GM12878 (cell line): Measurements from ENCODE around the gene LCE1F. TPM values are rescaled to one million over a fixed set of nuclear protein-coding genes. Genes with fewer than 3 reads are reported as not detected.

Experiments
- ATAC-seq: fragments of 200-7000 bp; cut with Tn5 transposase; 3 replicates; pipeline ENCODE4 v1.9.1; 2020; ENCODE audit warnings: mild to moderate bottlenecking, moderate library complexity
- BruUV-seq: library from RNA; stranded (reverse); fragments of 400-500 nt; replicated peaks from 2 replicates; lab custom pipeline; 2021; lab: Mats Ljungman, UMichigan
- CTCF ChIA-PET: fragments of 300-600 bp; sonication (Branson Sonifier 250); formaldehyde crosslinking; extraction: SDS; loops from one replicate; lab custom pipeline; 2021; ENCODE audit warnings: inconsistent platforms; lab: Yijun Ruan, JAX
- POLR2A ChIA-PET: fragments of 350-600 bp; formaldehyde crosslinking; extraction: SDS; loops from one replicate; lab custom pipeline; 2021; ENCODE audit warnings: inconsistent platforms; lab: Charles Lee
- RAD21 ChIA-PET: fragments of 300-600 bp; sonication (Branson Sonifier 250); formaldehyde crosslinking; loops from one replicate; lab custom pipeline; 2023; ENCODE audit warnings: antibody characterized with exemption; ENCODE audit not compliant: unreplicated experiment; lab: Charles Lee
- SMC1A ChIA-PET: fragments of 300-600 bp; sonication (Branson Sonifier 250); formaldehyde crosslinking; loops from one replicate; lab custom pipeline; 2023; ENCODE audit not compliant: unreplicated experiment, uncharacterized antibody; lab: Charles Lee
- DNase-seq: peaks from one replicate; pipeline ENCODE4 v3.0.0-alpha.2; 2011; ENCODE audit warnings: low read depth, low spot score
- FAIRE-seq: peaks from 3 replicates; lab custom pipeline; 2011; peaks lifted over from hg19 to GRCh38; lab: Jason Lieb, UNC
- H2AFZ ChIP-seq: 2 replicates; pipeline ENCODE4 v1.6.0; 2011; ENCODE audit warnings: low read depth, low read length, control low read depth; ENCODE audit not compliant: control insufficient read depth
- H3K27ac ChIP-seq: 2 replicates; pipeline ENCODE4 v1.5.1; 2011; ENCODE audit warnings: control low read depth; ENCODE audit not compliant: control insufficient read depth, insufficient read depth
- H3K27me3 ChIP-seq, 2 experiments: replicated peaks in 1 of 2; 2 replicates each; pipeline versions ENCODE4 v1.6.0 to v1.6.1; 2011; ENCODE audit warnings: low read length in 1 of 2; ENCODE audit not compliant: control insufficient read depth in 2 of 2, insufficient read depth in 2 of 2
- H3K36me3 ChIP-seq, 2 experiments: 2 replicates each; pipeline ENCODE4 v1.5.1; 2011; ENCODE audit warnings: low read length in 1 of 2; ENCODE audit not compliant: control insufficient read depth in 2 of 2, insufficient read depth in 2 of 2
- H3K4me1 ChIP-seq: 2 replicates; pipeline ENCODE4 v1.6.1; 2011; ENCODE audit warnings: mild to moderate bottlenecking, low read length, moderate library complexity, mixed read lengths; ENCODE audit not compliant: control insufficient read depth, insufficient read depth
- H3K4me2 ChIP-seq: 2 replicates; pipeline ENCODE4 v1.6.0; 2011; ENCODE audit warnings: control low read depth; ENCODE audit not compliant: control insufficient read depth, insufficient read depth
- H3K4me3 ChIP-seq: fragments of 200-600 bp; sonication (generic); 2 replicates; pipeline ENCODE4 v1.5.1; 2016
- H3K79me2 ChIP-seq: 2 replicates; pipeline ENCODE4 v1.6.0; 2011; ENCODE audit warnings: low read length; ENCODE audit not compliant: control insufficient read depth, insufficient read depth
- H3K9ac ChIP-seq: 2 replicates; pipeline ENCODE4 v1.8.0; 2011; ENCODE audit warnings: low read length, control low read depth, mixed read lengths; ENCODE audit not compliant: control insufficient read depth, insufficient read depth
- H3K9me3 ChIP-seq: replicated peaks from 3 replicates; pipeline ENCODE4 v1.5.1; 2011; ENCODE audit warnings: mild to moderate bottlenecking, low read length; ENCODE audit not compliant: control insufficient read depth, insufficient read depth
- H4K20me1 ChIP-seq: 2 replicates; pipeline ENCODE4 v1.6.0; 2011; ENCODE audit not compliant: control insufficient read depth, insufficient read depth
- BCL11A ChIP-seq: IDR thresholded peaks from 2 replicates; pipeline ENCODE4 v1.6.1; 2011; ENCODE audit warnings: low read depth, low read length
- BHLHE40 ChIP-seq, 2 experiments: fragments of 450-650 bp in 1 of 2; IDR thresholded peaks; 2 replicates each; pipeline ENCODE4 v1.6.1; 2011 to 2017; ENCODE audit warnings: low read depth in 2 of 2, borderline replicate concordance in 1 of 2, improper control_type of control experiment in 1 of 2, low read length in 1 of 2, mild to moderate bottlenecking in 1 of 2
- EGR1 ChIP-seq, 2 experiments: IDR thresholded peaks; 1 replicate in 1 of 2; 2 replicates in 1 of 2; pipeline ENCODE4 v1.6.1; 2011 to 2012; ENCODE audit warnings: low read depth in 2 of 2, low read length in 2 of 2, borderline replicate concordance in 1 of 2, mild to moderate bottlenecking in 1 of 2, moderate library complexity in 1 of 2
- GABPA ChIP-seq: IDR thresholded peaks from 2 replicates; pipeline ENCODE4 v1.6.1; 2014; ENCODE audit warnings: antibody characterized with exemption, low read depth, mild to moderate bottlenecking, inconsistent platforms
- HDGF ChIP-seq: fragments of 450-650 bp; IDR thresholded peaks from 2 replicates; pipeline ENCODE4 v1.6.1; 2016; ENCODE audit warnings: antibody characterized with exemption
- MXI1 ChIP-seq: fragments of 150-350 bp; IDR thresholded peaks from 2 replicates; pipeline ENCODE4 v1.6.1; 2011; ENCODE audit warnings: low read depth, mild to moderate bottlenecking, inconsistent platforms, low read length, improper control_type of control experiment
- NFXL1 ChIP-seq: fragments of 450-650 bp; IDR thresholded peaks from 2 replicates; pipeline ENCODE4 v1.6.1; 2017; ENCODE audit warnings: antibody characterized with exemption, mild to moderate bottlenecking, borderline replicate concordance
- POLR2AphosphoS5 ChIP-seq: IDR thresholded peaks from 2 replicates; pipeline ENCODE4 v1.6.1; 2011; ENCODE audit warnings: mild to moderate bottlenecking, low read length, inconsistent platforms
- RBBP5 ChIP-seq: fragments of 200-600 bp; sonication (generic); conservative IDR thresholded peaks from 2 replicates; pipeline ENCODE4 v1.6.1; 2016
- SIN3A ChIP-seq: IDR thresholded peaks from 2 replicates; pipeline ENCODE4 v1.6.1; 2012; ENCODE audit warnings: low read depth, low read length, improper control_type of control experiment
- STAT3 ChIP-seq: IDR thresholded peaks from 2 replicates; pipeline ENCODE4 v1.6.1; 2011; ENCODE audit warnings: low read depth, low read length, improper control_type of control experiment
- WGBS: methylation state at CpG from one replicate; pipeline ENCODE4 v1.1.6; 2016; ENCODE audit warnings: low lambda C conversion rate; ENCODE audit not compliant: insufficient replicate concordance, insufficient coverage; ENCODE audit errors: missing lambda C conversion rate; 5-methylcytosine and 5-hydroxymethylcytosine counted together
- in situ Hi-C: fragments of 300-500 bp; cut with MboI; formaldehyde crosslinking; loops from 9 replicates; pipeline ENCODE4 v1.14.3; 2018; ENCODE audit warnings: mixed read lengths
- intact Hi-C: fragments of 100-400 bp; cut with micrococcal nuclease; formaldehyde crosslinking; loops from one replicate; pipeline ENCODE4 v1.14.2; 2022; ENCODE audit not compliant: unreplicated experiment
- polyA plus RNA-seq, 11 experiments: library from polyadenylated mRNA; depleted of rRNA in 4 of 11; unstranded in 6 of 11; stranded (reverse) in 5 of 11; fragments of >200 nt; fragmentation: Nextera tagmentation in 4 of 11; fragmentation: Illumina TruSeq in 1 of 11; extraction: Ambion mirVana in 4 of 11; extraction: Trizol in 1 of 11; gene quantifications; 1 replicate in 1 of 11; 2 replicates in 10 of 11; pipeline versions ENCODE4 v1.2.1 to v1.2.3, GENCODE V29; 2011 to 2016; ENCODE audit warnings: inconsistent platforms in 2 of 11, missing spikeins in 2 of 11, low read depth in 1 of 11
- total RNA-seq, 4 experiments: library from RNA; depleted of rRNA in 3 of 4; stranded (reverse); fragments of >200 nt in 3 of 4; fragmentation: Illumina TruSeq in 1 of 4; extraction: Trizol in 1 of 4; gene quantifications; 2 replicates each; pipeline versions ENCODE4 v1.2.1 to v1.2.3, GENCODE V29; 2013 to 2021
- TF ChIP-seq, protein P1 (sequence below): IDR thresholded peaks from 2 replicates; pipeline ENCODE4 v1.6.1; 2011; ENCODE audit warnings: low read depth, mild to moderate bottlenecking, low read length, moderate library complexity, borderline replicate concordance; ENCODE audit errors: extremely low read depth
- TF ChIP-seq, protein P2 (sequence below): IDR thresholded peaks from 2 replicates; pipeline ENCODE4 v1.6.1; 2012; ENCODE audit warnings: low read depth, low read length, improper control_type of control experiment
- TF ChIP-seq, protein P3 (sequence below): IDR thresholded peaks from 2 replicates; pipeline ENCODE4 v1.6.1; 2011; ENCODE audit warnings: mild to moderate bottlenecking, low read depth, low read length, moderate library complexity; ENCODE audit not compliant: insufficient replicate concordance

The LCE1F gene
- total and polyA plus RNA-seq, 10 of the 15 experiments (the other 5 are each of a cell fraction or from before 2014, with no cell fraction given): 0.72 to 0.96 TPM; not detected in 8

DNA sequence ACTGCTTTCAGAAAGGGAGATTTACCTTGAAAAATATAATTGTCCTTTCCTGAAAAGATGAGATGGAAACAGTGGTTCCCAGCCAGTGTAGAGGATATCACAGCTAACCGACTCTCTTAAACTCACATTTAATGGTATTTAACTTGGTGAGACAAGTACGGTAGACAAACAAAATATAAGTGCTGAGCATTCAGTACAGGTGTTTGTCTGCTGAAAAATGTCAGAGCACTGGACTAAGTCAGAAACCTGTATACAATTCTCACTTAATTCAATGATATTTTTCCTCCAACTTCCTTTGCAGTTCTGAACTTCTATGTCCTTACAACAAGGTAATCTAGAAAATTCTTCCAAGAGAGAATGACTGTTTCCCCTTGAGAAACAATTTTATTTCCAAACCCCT lies 36.7 kb downstream of the LCE1F start, which contains the start of gene LCE1B:
Gene LCE1B (plus strand): TSS at position 301 of the 400 bp plus-strand sequence. CDS start 476 bp downstream, outside the sequence.
- Histone ChIP-seq H3K4me2 (no peak within 1 kb of the TSS), H3K9ac (no peak within 1 kb of the TSS), H3K9me3 (no peaks in the 10 kb centered on the region)
- ChIA-PET RAD21 (no interaction called here), CTCF (no interaction called here), SMC1A (no interaction called here)
- 48% methylated on average over 2 of the region's 2 CpGs for WGBS
- no peak for DNase-seq
- TF ChIP-seq POLR2AphosphoS5 (no peak), SIN3A (no peak), EGR1 (IDR thresholded peaks at IDR 0.05; ENCODE audit: borderline replicate concordance in 1 of 2, low read depth in 2 of 2, low read length in 2 of 2) (no peak), RBBP5 (no peak), BHLHE40 (IDR thresholded peaks at IDR 0.05; ENCODE audit: borderline replicate concordance in 1 of 2, low read depth in 2 of 2, low read length in 1 of 2) (no peak), NFXL1 (no peak), GABPA (no peak), STAT3 (no peak), HDGF (no peak), BCL11A (no peak), MXI1 (no peak)
- TF ChIP-seq, protein P1, sequence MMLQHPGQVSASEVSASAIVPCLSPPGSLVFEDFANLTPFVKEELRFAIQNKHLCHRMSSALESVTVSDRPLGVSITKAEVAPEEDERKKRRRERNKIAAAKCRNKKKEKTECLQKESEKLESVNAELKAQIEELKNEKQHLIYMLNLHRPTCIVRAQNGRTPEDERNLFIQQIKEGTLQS: no peak
- TF ChIP-seq, protein P2, sequence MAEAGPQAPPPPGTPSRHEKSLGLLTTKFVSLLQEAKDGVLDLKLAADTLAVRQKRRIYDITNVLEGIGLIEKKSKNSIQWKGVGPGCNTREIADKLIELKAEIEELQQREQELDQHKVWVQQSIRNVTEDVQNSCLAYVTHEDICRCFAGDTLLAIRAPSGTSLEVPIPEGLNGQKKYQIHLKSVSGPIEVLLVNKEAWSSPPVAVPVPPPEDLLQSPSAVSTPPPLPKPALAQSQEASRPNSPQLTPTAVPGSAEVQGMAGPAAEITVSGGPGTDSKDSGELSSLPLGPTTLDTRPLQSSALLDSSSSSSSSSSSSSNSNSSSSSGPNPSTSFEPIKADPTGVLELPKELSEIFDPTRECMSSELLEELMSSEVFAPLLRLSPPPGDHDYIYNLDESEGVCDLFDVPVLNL: no peak
- TF ChIP-seq, protein P3, sequence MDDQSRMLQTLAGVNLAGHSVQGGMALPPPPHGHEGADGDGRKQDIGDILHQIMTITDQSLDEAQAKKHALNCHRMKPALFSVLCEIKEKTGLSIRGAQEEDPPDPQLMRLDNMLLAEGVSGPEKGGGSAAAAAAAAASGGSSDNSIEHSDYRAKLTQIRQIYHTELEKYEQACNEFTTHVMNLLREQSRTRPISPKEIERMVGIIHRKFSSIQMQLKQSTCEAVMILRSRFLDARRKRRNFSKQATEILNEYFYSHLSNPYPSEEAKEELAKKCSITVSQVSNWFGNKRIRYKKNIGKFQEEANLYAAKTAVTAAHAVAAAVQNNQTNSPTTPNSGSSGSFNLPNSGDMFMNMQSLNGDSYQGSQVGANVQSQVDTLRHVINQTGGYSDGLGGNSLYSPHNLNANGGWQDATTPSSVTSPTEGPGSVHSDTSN: no peak
- TF ChIP-seq, all 136 proteins: peak for 0
- Histone ChIP-seq H3K4me3 (no peak within 1 kb of the TSS), H3K4me1 (no peaks in the 10 kb centered on the region), H3K36me3 (no peaks in the 10 kb centered on the region), H3K27ac (no peak within 1 kb of the TSS), H4K20me1 (no peaks in the 10 kb centered on the region), H2AFZ (no peak within 1 kb of the TSS), H3K79me2 (no peaks in the 10 kb centered on the region), H3K27me3 (peaks cover 0 to 5% of the 10 kb centered on the region in 2 experiments; a peak in 1 of 4 replicates)
- in situ Hi-C loops (no loop called here), intact Hi-C loops (no loop called here)
- ATAC-seq: no peak
- no TSS peak for BruUV-seq
- POLR2A ChIA-PET: no interaction called here
- FAIRE-seq: no peak
